Measurements from ENCODE around the gene CPAMD8. TPM values are rescaled to one million over a fixed set of nuclear protein-coding genes. Genes with fewer than 3 reads are reported as not detected.

Gene CPAMD8
- total and polyA plus RNA-seq, 9 of the 15 experiments (the other 6 are each of a cell fraction or from before 2014, with no cell fraction given) = 0.20 to 2.1 (median 1.3) TPM

GRCh38 chr19:16920816-16921529, 105.6 kb downstream of the CPAMD8 start:
- Histone ChIP-seq H2AFZ (ENCODE audit: low read depth, low read length) (peak overlapping the region; percentile 54; the same call in 1 of the 2 replicates), H3K36me3 (ENCODE audit: control insufficient read depth, insufficient read depth, low read length) (no peaks in the 10 kb centered on the region), H4K20me1 (replicated peaks; ENCODE audit: control insufficient read depth, insufficient read depth, low read length) (no peaks in the 10 kb centered on the region), H3K27me3 (ENCODE audit: control insufficient read depth in 2 of 2, insufficient read depth in 2 of 2, low read length in 2 of 2) (peaks cover 4 to 9% of the 10 kb centered on the region in 2 experiments; a peak in 2 of 5 replicates), H3K4me1 (replicated peaks in 1 of 2; ENCODE audit: control insufficient read depth in 2 of 2, insufficient read depth in 2 of 2, low read length in 2 of 2) (peaks cover 17 to 32% of the 10 kb centered on the region in 2 experiments; a peak in 4 of 5 replicates), H3K9me3 (replicated peaks; ENCODE audit: control insufficient read depth, insufficient read depth, low read depth, low read length) (0 out of 2 replicates have a peak, but pooled peaks cover 4% of the 10 kb centered on the region), H3K79me2 (ENCODE audit: control insufficient read depth, insufficient read depth, low read length) (no peaks in the 10 kb centered on the region), H3K9me1 (ENCODE audit: control insufficient read depth, insufficient read depth, low read length) (no peaks in the 10 kb centered on the region), H3K27ac (ENCODE audit: extremely low read depth, low read depth, low read length) (peak overlapping the region; percentile 1; the same call in 1 of the 3 replicates), H3K4me3 (no peak overlapping the region), H3K9ac (ENCODE audit: insufficient read depth in 1 of 2, low read depth in 2 of 2, low read length in 2 of 2) (peak overlapping the region in 1 of 2 experiments; percentile 38; a peak in 2 of 4 replicates), H3K4me2 (ENCODE audit: insufficient read depth, low read length) (peak overlapping the region; percentile 59)
- ATAC-seq = peak; percentile 95
- DNase-seq (ENCODE audit: extremely low read depth in 1 of 4, low spot score in 3 of 4) = peak; percentile 88 to 96 (median 90)
- in situ Hi-C loops (cut with MboI) (no loop called here), intact Hi-C loops (cut with micrococcal nuclease) (no loop called here)
- ChIA-PET POLR2A (interaction anchor here (0.5 to 1.2 kb wide), 4 partner anchors 9 to 853 kb away, joined by 3 to 5 read pairs (median 4); no protein-coding TSS in a partner anchor), CTCF (ENCODE audit: low intra/inter-chr PET ratio) (interaction anchor here (0.6 kb wide), 1 partner anchor 19 kb away, joined by 7 read pairs; no protein-coding TSS in a partner anchor)
- 22% methylated on average over 11 of the region's 12 CpGs for WGBS (ENCODE audit: insufficient coverage, low coverage, missing lambda C conversion rate)
- no TSS peak for BruUV-seq (replicated peaks)
- peak; percentile 99 for FAIRE-seq
- TF ChIP-seq JUND (IDR thresholded peaks at IDR 0.05; ENCODE audit: borderline replicate concordance, low read depth, low read length) = peak; percentile 68
- TF ChIP-seq JUND (tag; IDR thresholded peaks at IDR 0.05; ENCODE audit: borderline replicate concordance, low read depth, low read length) = peak; percentile 45; the same call in 1 of the 3 replicates
- TF ChIP-seq CBX1 (IDR thresholded peaks at IDR 0.05; ENCODE audit: low read depth) = no peak
- TF ChIP-seq KDM2B (CRISPR knock-in tag; IDR thresholded peaks at IDR 0.05) = no peak
- TF ChIP-seq PHB2 (IDR thresholded peaks at IDR 0.05; ENCODE audit: low read depth) = no peak
- TF ChIP-seq ETV1 (tag; conservative IDR thresholded peaks at IDR 0.05; ENCODE audit: low read depth) = no peak
- TF ChIP-seq TAL1 (IDR thresholded peaks at IDR 0.05) = peak; percentile 12; the same call in 1 of the 2 replicates
- no peak for TF ChIP-seq CSDE1 (IDR thresholded peaks at IDR 0.05)
- no peak for TF ChIP-seq KAT8 (IDR thresholded peaks at IDR 0.05; ENCODE audit: low read depth)
- TF ChIP-seq, protein P1, sequence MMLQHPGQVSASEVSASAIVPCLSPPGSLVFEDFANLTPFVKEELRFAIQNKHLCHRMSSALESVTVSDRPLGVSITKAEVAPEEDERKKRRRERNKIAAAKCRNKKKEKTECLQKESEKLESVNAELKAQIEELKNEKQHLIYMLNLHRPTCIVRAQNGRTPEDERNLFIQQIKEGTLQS (IDR thresholded peaks at IDR 0.05) = peak; percentile 57
- TF ChIP-seq, protein P1 (CRISPR knock-in tag; conservative IDR thresholded peaks at IDR 0.05) = no peak
- TF ChIP-seq DEAF1 (CRISPR knock-in tag; IDR thresholded peaks at IDR 0.05) = no peak
- TF ChIP-seq ATF7 (IDR thresholded peaks at IDR 0.05) = peak; percentile 32; the same call in 1 of the 2 replicates
- TF ChIP-seq XRCC5 (IDR thresholded peaks at IDR 0.05; ENCODE audit: low read depth, low read length) = no peak
- TF ChIP-seq MYC (IDR thresholded peaks at IDR 0.05; ENCODE audit: low read depth, low read length) = no peak
- TF ChIP-seq MYC (CRISPR knock-in tag; IDR thresholded peaks at IDR 0.05; ENCODE audit: borderline replicate concordance, low read depth) = no peak
- TF ChIP-seq SMARCA4 (IDR thresholded peaks at IDR 0.05) = peak; percentile 55
- TF ChIP-seq TCF7 (IDR thresholded peaks at IDR 0.05; ENCODE audit: borderline replicate concordance) = no peak
- TF ChIP-seq ZNF12 (CRISPR knock-in tag; IDR thresholded peaks at IDR 0.05) = no peak
- no peak for TF ChIP-seq CCNT2 (IDR thresholded peaks at IDR 0.05; ENCODE audit: borderline replicate concordance, extremely low read depth, insufficient read length, low read depth, low read length)
- no peak for TF ChIP-seq ESRRA (IDR thresholded peaks at IDR 0.05; ENCODE audit: borderline replicate concordance, low read depth)
- peak; percentile 40; the same call in 1 of the 2 replicates for TF ChIP-seq CTBP1 (IDR thresholded peaks at IDR 0.05; ENCODE audit: borderline replicate concordance)
- TF ChIP-seq PML (IDR thresholded peaks at IDR 0.05; ENCODE audit: low read length) = no peak
